GM19455 (cell line): Measurements from ENCODE around the gene SETD4.
"Not testable (repeated sequence)": the region's sequence is repeated elsewhere in the genome, so short reads cannot be mapped to it uniquely, and the experiment has no call there.

Experiments used
- ATAC-seq: cut with Tn5 transposase; IDR thresholded peaks from one replicate; pipeline ENCODE4 v1.9.1; 2021; ENCODE audit not compliant: unreplicated experiment

Gene SETD4

GRCh38 chr21:36060159-36060921, at the start of gene SETD4:
TSS of gene SETD4 (minus strand) at chr21:36060526. CDS start at chr21:36058888, 1,638 bp downstream.
- peak; percentile 93 for ATAC-seq

GRCh38 chr21:36109868-36110267, 49.5 kb upstream of the SETD4 start:
- ATAC-seq, result no peak

- ATAC-seq, result no peak
Measured at GRCh38 chr21:36105327-36105842, 45.1 kb upstream of the SETD4 start.

GRCh38 chr21:36104317-36105300, 44.3 kb upstream of the SETD4 start:
- ATAC-seq, result no peak

- ATAC-seq, result no peak
Measured at GRCh38 chr21:36103434-36103833, 43.1 kb upstream of the SETD4 start.

GRCh38 chr21:36100971-36101641, 40.8 kb upstream of the SETD4 start:
- no peak for ATAC-seq

- ATAC-seq, result not testable (repeated sequence)
Measured at GRCh38 chr21:36099695-36100211, 39.4 kb upstream of the SETD4 start.

- ATAC-seq, result no peak
Measured at GRCh38 chr21:36099000-36099399, 38.7 kb upstream of the SETD4 start.

GRCh38 chr21:36098182-36098532, 37.8 kb upstream of the SETD4 start:
- no peak for ATAC-seq

GRCh38 chr21:36097427-36098181, 37.3 kb upstream of the SETD4 start:
- no peak for ATAC-seq

- ATAC-seq, result no peak
Measured at GRCh38 chr21:36096398-36097290, 36.3 kb upstream of the SETD4 start.

- ATAC-seq, result no peak
Measured at GRCh38 chr21:36093512-36093911, 33.2 kb upstream of the SETD4 start.

- no peak for ATAC-seq
Measured at GRCh38 chr21:36092681-36093080, 32.4 kb upstream of the SETD4 start.

GRCh38 chr21:36089946-36090345, 29.6 kb upstream of the SETD4 start:
- no peak for ATAC-seq

GRCh38 chr21:36087362-36088138, 27.2 kb upstream of the SETD4 start:
- ATAC-seq, result no peak

GRCh38 chr21:36082237-36082664, 21.9 kb upstream of the SETD4 start:
- no peak for ATAC-seq

- no peak for ATAC-seq
Measured at GRCh38 chr21:36080386-36080785, 20.1 kb upstream of the SETD4 start.

GRCh38 chr21:36079671-36080070, 19.3 kb upstream of the SETD4 start:
- ATAC-seq, result no peak
